OCI-LY7 (cell line): ENCODE data around the gene SKIL. TPM values are rescaled to one million over a fixed set of nuclear protein-coding genes. Genes with fewer than 3 reads are reported as not detected.

Source experiments
- BruUV-seq: library from RNA; stranded (reverse); fragments of 400-500 nt; replicated peaks from 2 replicates; lab custom pipeline; 2021; lab: Mats Ljungman, UMichigan
- CTCF ChIA-PET: fragments of 300-600 bp; sonication (Branson Sonifier 250); formaldehyde crosslinking; loops from one replicate; lab custom pipeline; 2022; ENCODE audit warnings: antibody characterized with exemption; ENCODE audit not compliant: unreplicated experiment; lab: Charles Lee
- POLR2A ChIA-PET: fragments of 300-600 bp; sonication (Branson Sonifier 250); formaldehyde crosslinking; loops from one replicate; lab custom pipeline; 2022; ENCODE audit warnings: antibody characterized with exemption; lab: Charles Lee
- DNase-seq: peaks from one replicate; pipeline ENCODE4 v3.0.0-alpha.2; 2015; ENCODE audit warnings: low spot score
- H2AFZ ChIP-seq: fragments of 200-600 bp; sonication (generic), shearing (Covaris generic); 2 replicates; pipeline ENCODE4 v1.6.1; 2014; ENCODE audit warnings: mild to moderate bottlenecking, antibody characterized with exemption, low read length, moderate library complexity
- H3K27ac ChIP-seq: fragments of 200-600 bp; sonication (generic); 2 replicates; pipeline ENCODE4 v1.5.1; 2014; ENCODE audit warnings: mixed run types, low read depth, mild to moderate bottlenecking, moderate library complexity, low read length, inconsistent platforms; ENCODE audit not compliant: poor library complexity, severe bottlenecking
- H3K36me3 ChIP-seq: fragments of 200-600 bp; sonication (generic); 2 replicates; pipeline ENCODE4 v1.6.1; 2014; ENCODE audit warnings: mild to moderate bottlenecking, antibody characterized with exemption, low read length, moderate library complexity, mixed read lengths; ENCODE audit not compliant: insufficient read depth
- H3K4me1 ChIP-seq: fragments of 200-600 bp; sonication (generic); 2 replicates; pipeline ENCODE4 v1.5.1; 2014; ENCODE audit warnings: mild to moderate bottlenecking, low read length; ENCODE audit not compliant: insufficient read depth, poor library complexity, severe bottlenecking
- H3K4me2 ChIP-seq: fragments of 200-600 bp; sonication (generic); 2 replicates; pipeline ENCODE4 v1.6.1; 2014; ENCODE audit warnings: mild to moderate bottlenecking, low read length
- H3K4me3 ChIP-seq: fragments of 200-600 bp; sonication (generic); 2 replicates; pipeline ENCODE4 v1.5.1; 2014; ENCODE audit warnings: mild to moderate bottlenecking, low read depth, low read length; ENCODE audit not compliant: poor library complexity, severe bottlenecking
- H3K79me2 ChIP-seq: fragments of 200-600 bp; sonication (generic); 2 replicates; pipeline ENCODE4 v1.6.1; 2016; ENCODE audit warnings: low read depth, mild to moderate bottlenecking, low read length, moderate library complexity, mixed read lengths; ENCODE audit not compliant: insufficient read depth
- H3K9me2 ChIP-seq: fragments of 200-600 bp; sonication (generic); 2 replicates; pipeline ENCODE4 v1.6.1; 2016; ENCODE audit warnings: mild to moderate bottlenecking, low read length, mixed read lengths; ENCODE audit not compliant: insufficient read depth
- H3K9me3 ChIP-seq: fragments of 200-600 bp; sonication (generic); 2 replicates; pipeline ENCODE4 v1.6.1; 2014; ENCODE audit warnings: mild to moderate bottlenecking, mixed run types, low read length, mixed read lengths
- H4K20me1 ChIP-seq: fragments of 200-600 bp; sonication (generic); 2 replicates; pipeline ENCODE4 v1.6.1; 2014; ENCODE audit warnings: mild to moderate bottlenecking, antibody characterized with exemption, low read length, moderate library complexity, mixed read lengths; ENCODE audit not compliant: insufficient read depth
- CTCF ChIP-seq: fragments of 200-600 bp; sonication (generic); conservative IDR thresholded peaks from 2 replicates; pipeline ENCODE4 v1.5.1; 2014; ENCODE audit warnings: mild to moderate bottlenecking, antibody characterized with exemption, low read length, moderate library complexity, mixed read lengths
- EZH2phosphoT487 ChIP-seq: fragments of 200-600 bp; sonication (generic); IDR thresholded peaks from 2 replicates; pipeline ENCODE4 v1.6.1; 2018; ENCODE audit warnings: low read depth, borderline replicate concordance, mild to moderate bottlenecking, mixed run types, antibody characterized with exemption, low read length, moderate library complexity, mixed read lengths
- intact Hi-C: fragments of 100-400 bp; cut with micrococcal nuclease; formaldehyde crosslinking; loops from one replicate; pipeline ENCODE4 v1.10.0; 2022; ENCODE audit not compliant: unreplicated experiment
- total RNA-seq, 2 experiments: library from RNA; depleted of rRNA in 1 of 2; stranded (reverse); fragments of >200 nt in 1 of 2; shearing (Covaris generic) in 1 of 2; gene quantifications; 2 replicates each; pipeline ENCODE4 v1.2.3, GENCODE V29; 2014 to 2022

Gene SKIL
- total RNA-seq, 2 experiments from 2014 or later: 60.9 to 86.3 TPM

DNA sequence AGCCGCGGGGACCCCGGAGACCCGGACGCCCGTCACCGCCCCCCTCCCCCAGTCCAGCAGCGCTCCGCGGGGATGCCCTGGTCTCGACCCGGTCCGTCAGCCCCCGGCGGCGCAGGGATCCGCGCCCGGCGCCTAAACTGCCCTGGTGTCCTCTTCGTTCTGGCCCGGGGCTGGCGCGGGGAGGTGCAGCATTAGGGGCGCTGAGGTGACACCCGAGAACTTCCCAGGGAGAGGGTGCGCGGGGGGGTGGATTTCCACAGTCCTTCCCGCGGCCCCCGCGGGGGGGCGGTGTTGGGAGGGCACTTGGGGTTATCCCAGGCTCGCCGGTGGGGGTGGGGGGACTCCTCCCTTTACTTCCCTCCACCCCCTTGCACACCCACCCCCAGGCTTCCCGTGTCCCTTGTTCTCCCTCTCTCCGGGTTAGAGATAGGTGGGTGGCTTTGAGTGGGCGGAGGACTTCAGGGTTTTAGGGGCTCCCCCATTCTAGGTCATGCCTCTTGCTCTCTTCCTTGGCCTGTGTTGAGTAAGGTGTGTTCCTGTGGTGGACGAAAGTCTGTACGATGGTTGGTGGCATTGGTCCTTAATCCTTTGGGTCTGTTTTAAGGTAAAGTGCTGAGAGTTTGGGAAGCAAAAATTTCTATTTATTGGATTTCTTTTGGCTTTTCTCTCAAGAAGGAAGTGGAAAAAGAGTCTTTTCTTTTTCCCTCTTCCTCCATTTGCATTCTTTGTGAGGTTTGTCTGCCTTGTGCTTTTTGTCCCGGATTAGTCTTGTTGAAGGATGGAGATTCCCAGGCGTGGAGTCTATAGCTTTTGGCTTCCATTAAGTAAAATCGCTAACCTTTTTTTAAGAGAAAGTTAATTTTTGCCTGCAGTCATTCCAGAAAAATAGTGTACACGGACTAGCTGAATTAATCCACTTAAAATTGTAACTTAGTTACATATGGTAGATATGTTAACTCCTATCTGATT, 811 bp downstream of the SKIL start:
- Histone ChIP-seq H3K9me3 (no peaks in the 10 kb centered on the region), H2AFZ (no peak overlapping the region), H3K9me2 (no peaks in the 10 kb centered on the region), H3K79me2 (peaks cover 54% of the 10 kb centered on the region), H3K4me2 (peak overlapping the region; percentile 75), H3K4me3 (peak overlapping the region; percentile 97), H3K27ac (peak overlapping the region; percentile 94), H3K4me1 (peaks cover 44% of the 10 kb centered on the region), H4K20me1 (peaks cover 11% of the 10 kb centered on the region; the same call in 1 of the 2 replicates), H3K36me3 (peaks cover 47% of the 10 kb centered on the region)
- peak; percentile 80 for DNase-seq
- BruUV-seq: no TSS peak
- intact Hi-C loops: loop anchor here (1.0 to 5.0 kb wide), 5 partner anchors 136 to 509 kb away; partner anchors contain the start of genes PRKCI and SEC62
- TF ChIP-seq EZH2phosphoT487: no peak
- peak; percentile 75 for TF ChIP-seq CTCF
- POLR2A ChIA-PET: interaction anchor here (0.6 to 1.9 kb wide), 11 partner anchors 14 to 304 kb away, joined by 3 to 7 read pairs (median 3); no protein-coding TSS in a partner anchor
- CTCF ChIA-PET: no interaction called here

DNA sequence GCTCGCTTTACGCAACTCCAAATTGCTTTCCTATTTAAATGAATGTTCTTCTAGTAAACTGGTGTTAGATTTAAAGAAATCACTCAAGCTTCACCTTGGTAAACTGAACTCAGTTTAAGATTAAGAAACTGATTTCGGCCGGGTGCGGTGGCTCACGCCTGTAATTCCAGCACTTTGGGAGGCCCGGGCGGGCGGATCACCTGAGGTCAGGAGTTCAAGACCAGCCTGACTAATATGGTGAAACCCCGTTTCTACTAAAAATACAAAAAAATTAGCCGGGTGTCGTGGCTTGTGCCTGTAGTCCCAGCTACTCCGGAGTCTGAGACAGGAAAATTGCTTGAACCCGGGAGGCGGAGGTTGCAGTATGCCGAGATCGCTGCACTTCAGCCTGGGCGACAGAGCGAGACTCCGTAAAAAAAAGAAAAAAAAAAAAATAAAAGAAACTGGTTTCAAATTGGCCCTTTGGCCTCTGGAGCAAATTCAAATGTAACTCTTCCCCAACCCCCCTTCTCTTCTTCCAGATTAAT, 1.7 kb downstream of the SKIL start:
- H3K9me3 ChIP-seq: no peaks in the 10 kb centered on the region
- peaks cover 11% of the 10 kb centered on the region; the same call in 1 of the 2 replicates for H4K20me1 ChIP-seq
- H3K79me2 ChIP-seq: peaks cover 63% of the 10 kb centered on the region
- H2AFZ ChIP-seq: no peak overlapping the region
- POLR2A ChIA-PET: interaction anchor here (0.7 to 1.2 kb wide), 8 partner anchors 13 to 274 kb away, joined by 3 to 4 read pairs (median 3); no protein-coding TSS in a partner anchor
- H3K4me3 ChIP-seq: peak overlapping the region; percentile 97
- peak overlapping the region; percentile 94 for H3K27ac ChIP-seq
- no peaks in the 10 kb centered on the region for H3K9me2 ChIP-seq
- H3K36me3 ChIP-seq: peaks cover 56% of the 10 kb centered on the region
- CTCF ChIA-PET: no interaction called here
- no peak for TF ChIP-seq EZH2phosphoT487
- TF ChIP-seq CTCF: no peak
- no TSS peak for BruUV-seq
- peak overlapping the region; percentile 75 for H3K4me2 ChIP-seq
- intact Hi-C loops: loop anchor here (2.0 to 5.0 kb wide), 4 partner anchors 137 to 508 kb away; partner anchors contain the start of genes PRKCI and SEC62
- H3K4me1 ChIP-seq: peaks cover 43% of the 10 kb centered on the region
- no peak for DNase-seq
